Hepatocyte (in vitro differentiated cells): ENCODE measurements around the gene CAV3.

Source experiments
- CTCF ChIP-seq: fragments of 200-600 bp; sonication (generic); IDR thresholded peaks from 2 replicates; pipeline ENCODE4 v1.5.1; 2016; ENCODE audit warnings: antibody characterized with exemption, mild to moderate bottlenecking; ENCODE audit not compliant: poor library complexity
- EZH2 ChIP-seq: fragments of 200-600 bp; sonication (generic); IDR thresholded peaks from 2 replicates; pipeline ENCODE4 v1.6.1; 2016; ENCODE audit warnings: antibody characterized with exemption, mild to moderate bottlenecking, borderline replicate concordance

GRCh38 chr3:8759038-8759707 lies 25.6 kb downstream of the CAV3 start:
- TF ChIP-seq CTCF (no peak), EZH2 (no peak)
